Caco-2 (cell line): ENCODE measurements around the gene SP100. TPM values are rescaled to one million over a fixed set of nuclear protein-coding genes. Genes with fewer than 3 reads are reported as not detected.

Experiments
- BruUV-seq: library from RNA; stranded (reverse); fragments of 400-500 nt; replicated peaks from 2 replicates; lab custom pipeline; 2021; lab: Mats Ljungman, UMichigan
- CTCF ChIA-PET: fragments of 300-600 bp; sonication (Branson Sonifier 250); formaldehyde crosslinking; loops from one replicate; lab custom pipeline; 2022; ENCODE audit warnings: antibody characterized with exemption; lab: Charles Lee
- POLR2A ChIA-PET: fragments of 300-600 bp; sonication (Branson Sonifier 250); formaldehyde crosslinking; loops from one replicate; lab custom pipeline; 2022; ENCODE audit warnings: antibody characterized with exemption; lab: Charles Lee
- DNase-seq, 2 experiments: peaks; one replicate each; pipeline versions ENCODE4 v3.0.0 to v3.0.0-alpha.2; 2020 to 2022
- H3K27me3 ChIP-seq: replicated peaks from 2 replicates; pipeline ENCODE4 v1.6.0; 2011; ENCODE audit warnings: low read length; ENCODE audit not compliant: control insufficient read depth, insufficient read depth
- H3K36me3 ChIP-seq: 2 replicates; pipeline ENCODE4 v1.5.1; 2011; ENCODE audit warnings: low read length; ENCODE audit not compliant: control insufficient read depth, insufficient read depth
- H3K4me1 ChIP-seq: fragments of 250-450 bp; sonication (Bioruptor Pico); 2 replicates; pipeline ENCODE4 v1.5.1; 2020; ENCODE audit warnings: mild to moderate bottlenecking
- H3K4me3 ChIP-seq: 2 replicates; pipeline ENCODE4 v1.5.1; 2011; ENCODE audit warnings: low read depth, mild to moderate bottlenecking, control low read depth, low read length
- H3K9me3 ChIP-seq: fragments of 250-450 bp; sonication (Bioruptor Pico); 2 replicates; pipeline ENCODE4 v1.5.1; 2020; ENCODE audit warnings: mild to moderate bottlenecking, moderate library complexity
- H3K27ac Mint-ChIP-seq: one replicate; pipeline ENCODE4 v1.8.0; 2022; ENCODE audit warnings: mixed read lengths; ENCODE audit not compliant: unreplicated experiment
- H3K27me3 Mint-ChIP-seq: one replicate; pipeline ENCODE4 v1.8.0; 2022; ENCODE audit warnings: mixed read lengths; ENCODE audit not compliant: insufficient read depth, unreplicated experiment
- H3K36me3 Mint-ChIP-seq: one replicate; pipeline ENCODE4 v1.8.0; 2022; ENCODE audit warnings: mild to moderate bottlenecking, mixed read lengths; ENCODE audit not compliant: insufficient read depth, unreplicated experiment
- H3K4me1 Mint-ChIP-seq: one replicate; pipeline ENCODE4 v1.8.0; 2022; ENCODE audit warnings: low read depth, mixed read lengths; ENCODE audit not compliant: unreplicated experiment
- H3K4me3 Mint-ChIP-seq: one replicate; pipeline ENCODE4 v1.8.0; 2022; ENCODE audit warnings: mild to moderate bottlenecking, moderate library complexity, mixed read lengths; ENCODE audit not compliant: unreplicated experiment
- H3K9me3 Mint-ChIP-seq: one replicate; pipeline ENCODE4 v1.8.0; 2022; ENCODE audit warnings: mixed read lengths; ENCODE audit not compliant: unreplicated experiment
- CTCF ChIP-seq, 2 experiments: fragments of 200-600 bp in 1 of 2; IDR thresholded peaks; 1 replicate in 1 of 2; 2 replicates in 1 of 2; pipeline versions ENCODE4 v1.5.1 to v1.8.0; 2011 to 2022; ENCODE audit warnings: antibody characterized with exemption in 1 of 2, control low read depth in 1 of 2, inconsistent platforms in 1 of 2, low read depth in 1 of 2, low read length in 1 of 2, mild to moderate bottlenecking in 1 of 2, moderate library complexity in 1 of 2; ENCODE audit not compliant: insufficient read depth in 1 of 2, severe bottlenecking in 1 of 2, unreplicated experiment in 1 of 2
- intact Hi-C: fragments of 100-400 bp; cut with micrococcal nuclease; formaldehyde crosslinking; loops from one replicate; pipeline ENCODE4 v1.10.0; 2022; ENCODE audit not compliant: unreplicated experiment
- total RNA-seq: library from RNA; stranded (reverse); gene quantifications from 2 replicates; pipeline ENCODE4 v1.2.3, GENCODE V29; 2022

The SP100 gene
- total RNA-seq, 1 experiment from 2014 or later = 7.8 TPM

DNA sequence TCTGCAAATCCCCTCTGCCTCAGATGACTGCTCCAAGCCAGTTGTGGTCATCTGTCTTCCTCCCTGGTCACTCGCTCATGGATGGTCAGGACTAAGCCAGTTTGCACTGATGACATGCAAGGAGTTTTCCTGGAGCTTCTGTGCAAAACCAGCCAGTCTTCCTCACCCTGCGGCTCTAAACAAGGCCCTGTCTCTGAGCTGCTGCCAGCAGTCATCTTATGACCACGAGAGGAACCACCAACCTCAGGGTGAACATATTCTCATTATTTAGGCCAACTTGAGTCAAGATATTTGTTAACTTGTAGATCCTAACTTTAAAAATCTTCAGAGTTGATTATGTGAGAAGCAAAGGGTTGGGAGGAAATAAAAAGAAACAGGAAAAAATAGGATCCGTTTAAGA, 176.8 kb downstream of the SP100 start:
- no peak for DNase-seq
- H3K36me3 Mint-ChIP-seq = no peaks in the 10 kb centered on the region
- Histone ChIP-seq H3K4me3 (no peak overlapping the region), H3K4me1 (no peaks in the 10 kb centered on the region), H3K36me3 (no peaks in the 10 kb centered on the region), H3K9me3 (no peaks in the 10 kb centered on the region), H3K27me3 (no peaks in the 10 kb centered on the region; the same call in 1 of the 2 replicates)
- H3K4me3 Mint-ChIP-seq = no peak overlapping the region
- ChIA-PET CTCF (no interaction called here), POLR2A (no interaction called here)
- no peaks in the 10 kb centered on the region for H3K9me3 Mint-ChIP-seq
- no peak for TF ChIP-seq CTCF (IDR thresholded peaks at IDR 0.05; ENCODE audit: insufficient read depth in 1 of 2, low read depth in 1 of 2, low read length in 1 of 2, severe bottlenecking in 1 of 2, unreplicated experiment in 1 of 2)
- intact Hi-C loops = no loop called here
- no TSS peak for BruUV-seq
- no peak overlapping the region for H3K27ac Mint-ChIP-seq
- H3K4me1 Mint-ChIP-seq = no peaks in the 10 kb centered on the region
- peaks cover 11% of the 10 kb centered on the region for H3K27me3 Mint-ChIP-seq

Other genes starting within 250 kb of the SP100 start
- 0.75 and 0.84 TPM in 2 replicates for gene SP110, start 196.2 kb upstream of the SP100 start, total RNA-seq
- gene SP140, start 190.5 kb upstream of the SP100 start, total RNA-seq = not detected in 2 replicates
- 0.26 TPM in 1 of 2 replicates, not detected in the other for gene SP140L, start 89.0 kb upstream of the SP100 start, total RNA-seq